Ovary (tissue), 3 donors: ENCODE data around the gene JAM3.

Experiments
- EP300 ChIP-seq: sonication (generic); formaldehyde crosslinking; IDR thresholded peaks from one replicate; pipeline ENCODE4 v1.6.1; 2017; ENCODE audit warnings: antibody characterized with exemption
- POLR2A ChIP-seq: fragments of 450-650 bp; IDR thresholded peaks from one replicate; pipeline ENCODE4 v1.6.1; 2017; ENCODE audit warnings: antibody characterized with exemption, mild to moderate bottlenecking, moderate library complexity
- TF ChIP-seq, protein P1 (sequence below), 3 donors: fragments of 450-650 bp in 2 of 3; fragments of 200-600 bp in 1 of 3; IDR thresholded peaks; one replicate each; pipeline versions ENCODE4 v1.5.1 to v1.8.0; 2016 to 2022; ENCODE audit warnings: antibody characterized with exemption in 3 of 3, mild to moderate bottlenecking in 1 of 3
- donor health status: DM: no; HTN: no; CAD: no.

DNA sequence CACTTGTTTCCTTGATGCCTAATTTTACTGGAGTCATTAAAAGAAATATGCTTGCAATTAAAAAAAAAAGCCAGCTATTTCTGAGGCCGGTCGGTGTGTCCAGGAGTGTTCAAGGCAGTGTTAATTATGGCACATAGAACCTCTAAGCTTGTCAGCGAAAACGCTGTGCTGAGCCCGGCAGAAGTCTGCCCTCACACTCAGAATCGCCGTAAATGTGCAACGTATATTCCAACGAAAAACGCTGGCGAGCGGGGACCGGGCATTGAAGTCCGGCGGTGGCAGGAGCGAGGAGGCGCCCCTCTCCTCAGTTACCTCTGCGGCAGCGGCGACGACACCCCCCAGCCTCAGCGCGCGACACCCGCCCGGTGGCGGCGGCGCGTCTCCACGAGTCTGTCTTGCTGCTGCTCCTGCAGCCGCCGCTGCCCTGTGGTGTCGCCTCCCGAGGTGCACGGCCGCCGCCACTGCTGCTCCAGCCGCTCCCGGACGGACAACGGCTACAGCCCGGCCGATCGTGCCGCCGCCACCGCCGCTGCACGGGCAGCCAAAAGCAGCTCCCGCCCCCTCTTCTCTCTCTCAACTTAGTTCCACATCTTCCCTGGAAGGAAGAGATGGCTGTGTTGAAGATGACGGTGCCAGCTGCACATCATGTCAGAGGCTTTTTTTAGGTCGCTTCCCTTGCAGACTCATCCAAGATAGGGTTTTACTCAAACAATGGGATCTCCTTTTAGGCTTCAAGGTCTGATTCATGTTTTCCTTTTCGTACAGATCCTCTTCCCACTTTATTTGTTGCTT is 56.0 kb downstream of the JAM3 start:
- TF ChIP-seq, protein P1, sequence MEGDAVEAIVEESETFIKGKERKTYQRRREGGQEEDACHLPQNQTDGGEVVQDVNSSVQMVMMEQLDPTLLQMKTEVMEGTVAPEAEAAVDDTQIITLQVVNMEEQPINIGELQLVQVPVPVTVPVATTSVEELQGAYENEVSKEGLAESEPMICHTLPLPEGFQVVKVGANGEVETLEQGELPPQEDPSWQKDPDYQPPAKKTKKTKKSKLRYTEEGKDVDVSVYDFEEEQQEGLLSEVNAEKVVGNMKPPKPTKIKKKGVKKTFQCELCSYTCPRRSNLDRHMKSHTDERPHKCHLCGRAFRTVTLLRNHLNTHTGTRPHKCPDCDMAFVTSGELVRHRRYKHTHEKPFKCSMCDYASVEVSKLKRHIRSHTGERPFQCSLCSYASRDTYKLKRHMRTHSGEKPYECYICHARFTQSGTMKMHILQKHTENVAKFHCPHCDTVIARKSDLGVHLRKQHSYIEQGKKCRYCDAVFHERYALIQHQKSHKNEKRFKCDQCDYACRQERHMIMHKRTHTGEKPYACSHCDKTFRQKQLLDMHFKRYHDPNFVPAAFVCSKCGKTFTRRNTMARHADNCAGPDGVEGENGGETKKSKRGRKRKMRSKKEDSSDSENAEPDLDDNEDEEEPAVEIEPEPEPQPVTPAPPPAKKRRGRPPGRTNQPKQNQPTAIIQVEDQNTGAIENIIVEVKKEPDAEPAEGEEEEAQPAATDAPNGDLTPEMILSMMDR (IDR thresholded peaks at IDR 0.05) = no peak
- TF ChIP-seq POLR2A (no peak), EP300 (no peak)
